C4-2B (cell line): ENCODE measurements around the gene PTCD2.
A peak's percentile ranks its signal among the peaks of the same experiment; 100 is the strongest.

Source experiments
- H3K27ac ChIP-seq: fragments of 450-650 bp; 2 replicates; pipeline ENCODE4 v1.5.1; 2017
- CTCF ChIP-seq: fragments of 450-650 bp; conservative IDR thresholded peaks from 2 replicates; pipeline ENCODE4 v1.5.1; 2017; ENCODE audit warnings: mild to moderate bottlenecking
- ZFX ChIP-seq: fragments of 450-650 bp; IDR thresholded peaks from 2 replicates; pipeline ENCODE4 v1.6.1; 2017

Gene PTCD2

DNA sequence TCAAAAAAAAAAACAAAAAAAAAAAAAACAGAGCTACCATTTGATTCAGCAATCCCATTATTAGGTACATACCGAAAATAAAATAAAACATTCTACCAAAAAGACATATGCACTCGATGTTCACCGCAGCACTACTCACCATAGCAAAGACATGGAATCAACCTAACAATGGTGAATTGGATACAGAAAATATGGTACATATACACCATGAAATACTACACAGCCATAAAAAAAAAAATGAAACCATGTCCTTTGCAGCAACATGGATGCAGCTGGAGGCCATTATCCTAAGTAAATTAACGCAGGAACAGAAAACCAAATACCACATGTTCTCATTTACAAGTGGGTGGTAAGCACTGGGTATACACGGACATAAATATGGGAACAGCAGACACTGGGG, 21.5 kb upstream of the PTCD2 start:
- no peak for TF ChIP-seq ZFX
- no peak overlapping the region for H3K27ac ChIP-seq

DNA sequence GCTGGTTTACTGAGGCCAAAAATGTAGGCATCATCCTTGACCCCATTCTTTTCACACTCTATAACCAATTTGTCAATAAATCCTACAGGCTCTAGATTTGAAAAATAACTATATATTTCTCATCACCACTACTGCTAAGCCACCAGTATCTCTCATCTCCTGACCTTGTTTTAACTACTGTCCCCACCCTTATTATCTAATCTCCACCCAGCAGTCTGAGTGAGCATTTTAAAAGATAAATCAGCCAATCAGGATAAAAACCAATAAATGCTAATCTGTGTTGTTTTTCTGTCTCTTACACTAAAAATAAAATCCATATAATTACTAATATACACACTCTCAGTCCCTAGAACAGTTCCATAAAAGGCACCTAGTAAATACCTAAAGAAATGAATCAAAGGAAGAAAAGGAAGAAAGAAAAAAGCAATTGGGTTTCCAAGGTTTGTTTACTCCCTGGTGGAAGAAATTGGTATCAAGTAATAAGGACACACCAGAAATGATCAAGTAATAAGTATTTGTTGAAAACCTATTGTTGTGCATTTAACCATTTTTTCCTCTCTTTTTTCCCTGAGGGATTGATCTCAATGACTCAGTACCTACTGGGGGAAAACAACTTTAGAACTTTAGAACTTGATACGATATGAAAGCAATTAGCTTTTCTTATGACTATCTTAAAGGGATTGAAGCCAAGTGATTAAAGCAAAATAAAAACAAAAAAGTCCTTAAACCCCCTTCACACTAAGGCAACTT, 19.4 kb upstream of the PTCD2 start:
- TF ChIP-seq CTCF: no peak
- TF ChIP-seq ZFX: no peak
- no peak overlapping the region for H3K27ac ChIP-seq

GRCh38 chr5:72301557-72301956, 18.6 kb upstream of the PTCD2 start:
- H3K27ac ChIP-seq: no peak overlapping the region
- TF ChIP-seq CTCF: no peak
- no peak for TF ChIP-seq ZFX

DNA sequence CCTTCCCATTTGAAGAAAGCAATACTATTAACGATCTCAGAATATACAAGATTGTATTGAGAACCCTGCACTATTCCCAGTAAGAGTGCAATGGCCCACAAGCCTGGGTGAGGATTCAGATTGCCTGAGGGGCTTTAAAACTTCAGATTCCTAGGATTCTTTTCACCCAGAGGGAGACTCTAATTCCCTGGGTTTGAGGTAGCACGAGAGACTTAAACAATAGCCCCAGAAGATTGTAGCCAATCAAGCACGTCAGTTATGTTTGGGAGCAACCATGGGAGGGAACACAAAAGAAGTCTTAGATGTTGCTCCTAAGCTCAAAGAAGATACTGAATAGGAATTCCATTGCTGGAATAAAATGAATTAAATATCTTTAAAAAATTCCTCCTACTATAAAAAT, 18.0 kb upstream of the PTCD2 start:
- no peak overlapping the region for H3K27ac ChIP-seq
- TF ChIP-seq CTCF (no peak), ZFX (no peak)

GRCh38 chr5:72305194-72306142, 14.7 kb upstream of the PTCD2 start:
- TF ChIP-seq CTCF (no peak), ZFX (no peak)
- H3K27ac ChIP-seq: no peak overlapping the region

GRCh38 chr5:72307573-72307967, 12.6 kb upstream of the PTCD2 start:
- TF ChIP-seq ZFX: no peak
- TF ChIP-seq CTCF: no peak
- H3K27ac ChIP-seq: peak overlapping the region; percentile 92

DNA sequence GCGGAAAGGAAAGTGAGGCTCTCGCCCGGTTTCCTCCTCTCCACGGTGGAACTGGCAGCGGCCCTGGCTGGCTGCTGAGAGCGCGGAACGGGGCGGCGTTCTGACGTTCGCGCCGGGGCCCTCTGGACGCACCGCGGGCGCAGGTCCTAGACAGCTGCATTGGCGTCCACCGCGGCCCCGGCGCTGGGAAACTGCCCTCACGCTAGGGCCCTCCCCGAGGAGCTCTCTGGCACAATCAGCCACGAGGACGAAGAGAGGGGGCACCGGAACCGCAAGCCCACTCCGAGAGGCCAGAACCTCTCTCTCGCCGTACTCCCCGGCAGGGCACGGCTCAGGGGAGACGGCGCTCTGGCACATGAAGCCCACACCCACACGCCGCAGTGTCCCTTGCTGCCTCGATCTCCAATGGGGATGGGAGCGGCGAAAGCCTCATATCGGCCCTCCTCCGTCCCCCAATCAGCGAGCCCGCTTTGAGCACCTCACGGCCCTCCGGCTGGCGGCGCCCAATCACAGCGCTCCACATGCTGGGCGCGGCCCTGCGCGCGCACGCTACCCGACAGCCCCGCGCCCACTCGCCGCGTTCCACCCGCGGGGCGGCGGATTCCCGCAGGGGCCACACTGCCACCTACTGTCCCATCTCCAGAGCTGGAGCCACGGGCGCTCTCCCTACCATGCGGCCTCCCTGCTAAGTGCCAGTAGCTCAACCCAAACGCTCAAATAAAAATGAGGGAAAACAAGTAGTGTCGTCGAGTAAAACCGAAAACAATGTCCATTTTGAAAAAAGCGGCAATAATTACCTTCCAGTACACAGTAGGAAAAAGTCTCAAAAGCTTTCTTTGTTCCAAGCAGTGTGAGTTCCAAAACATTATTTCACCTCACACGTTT, 12.0 kb upstream of the PTCD2 start:
- TF ChIP-seq CTCF: peak; percentile 99
- TF ChIP-seq ZFX: peak; percentile 76
- peak overlapping the region; percentile 92 for H3K27ac ChIP-seq
